HFF-Myc (cell line): ENCODE data around the gene PYGB.

Experiments
- DNase-seq: peaks from one replicate; pipeline ENCODE4 v3.0.0-alpha.2; 2011; ENCODE audit warnings: low read depth; ENCODE audit errors: extremely low read depth
- H3K4me3 ChIP-seq: replicated peaks from 2 replicates; pipeline ENCODE4 v1.5.1; 2011; ENCODE audit warnings: low read depth, mild to moderate bottlenecking, control low read depth, low read length
- CTCF ChIP-seq: IDR thresholded peaks from 2 replicates; pipeline ENCODE4 v1.5.1; 2012; ENCODE audit warnings: mild to moderate bottlenecking, low read depth, low read length, control low read depth; ENCODE audit errors: missing control alignments

Gene PYGB

GRCh38 chr20:25284131-25284601 lies 36.3 kb downstream of the PYGB start:
- TF ChIP-seq CTCF = no peak

GRCh38 chr20:25285091-25285647 lies 37.3 kb downstream of the PYGB start:
- H3K4me3 ChIP-seq = no peak overlapping the region
- DNase-seq = no peak
- TF ChIP-seq CTCF = no peak

More at GRCh38 chr20:25284131-25284601, 36.3 kb downstream of the PYGB start:
- no peak overlapping the region for H3K4me3 ChIP-seq
- no peak for DNase-seq

GRCh38 chr20:25285856-25286798 lies 38.2 kb downstream of the PYGB start:
- no peak for DNase-seq
- H3K4me3 ChIP-seq = no peak overlapping the region
- no peak for TF ChIP-seq CTCF

- no peak for DNase-seq
- TF ChIP-seq CTCF = no peak
- H3K4me3 ChIP-seq = no peak overlapping the region
Observed at GRCh38 chr20:25286917-25287316, 39.0 kb downstream of the PYGB start.

- DNase-seq = no peak
- no peak for TF ChIP-seq CTCF
- H3K4me3 ChIP-seq = no peak overlapping the region
Observed at GRCh38 chr20:25287631-25288290, 39.9 kb downstream of the PYGB start.

GRCh38 chr20:25288291-25289181 lies 40.7 kb downstream of the PYGB start:
- TF ChIP-seq CTCF = no peak
- no peak for DNase-seq
- H3K4me3 ChIP-seq = no peak overlapping the region
